H9 (cell line): ENCODE data around the gene UBASH3A. TPM values are rescaled to one million over a fixed set of nuclear protein-coding genes. Genes with fewer than 3 reads are reported as not detected.

Source experiments
- DNase-seq: peaks from one replicate; pipeline ENCODE4 v3.0.0-alpha.2; 2017
- H2AFZ ChIP-seq: one replicate; pipeline ENCODE4 v1.6.1; 2013; ENCODE audit warnings: mild to moderate bottlenecking, low read length, control low read depth, moderate library complexity
- H2AK5ac ChIP-seq: 2 replicates; pipeline ENCODE4 v1.6.1; 2013; ENCODE audit warnings: low read length, control low read depth, mixed read lengths; ENCODE audit not compliant: insufficient read length
- H2BK120ac ChIP-seq: one replicate; pipeline ENCODE4 v1.6.1; 2013; ENCODE audit warnings: low read depth, mild to moderate bottlenecking, low read length, control low read depth, inconsistent platforms; ENCODE audit not compliant: poor library complexity, severe bottlenecking
- H2BK12ac ChIP-seq: 2 replicates; pipeline ENCODE4 v1.6.1; 2013; ENCODE audit warnings: low read length, control low read depth, mixed read lengths, low read depth; ENCODE audit not compliant: insufficient read length
- H2BK15ac ChIP-seq: 2 replicates; pipeline ENCODE4 v1.6.1; 2013; ENCODE audit warnings: low read depth, low read length, control low read depth
- H2BK20ac ChIP-seq: one replicate; pipeline ENCODE4 v1.6.1; 2013; ENCODE audit warnings: low read depth, mild to moderate bottlenecking, low read length, control low read depth, inconsistent platforms; ENCODE audit not compliant: poor library complexity, severe bottlenecking
- H2BK5ac ChIP-seq: 2 replicates; pipeline ENCODE4 v1.6.1; 2013; ENCODE audit warnings: low read length, control low read depth, mixed read lengths; ENCODE audit not compliant: insufficient read length
- H3K14ac ChIP-seq: 2 replicates; pipeline ENCODE4 v1.6.1; 2013; ENCODE audit warnings: low read length, control low read depth; ENCODE audit not compliant: insufficient read depth
- H3K18ac ChIP-seq: 2 replicates; pipeline ENCODE4 v1.6.1; 2013; ENCODE audit warnings: low read depth, mild to moderate bottlenecking, mixed read lengths, low read length, control low read depth; ENCODE audit not compliant: insufficient read length
- H3K23ac ChIP-seq: 2 replicates; pipeline ENCODE4 v1.6.1; 2013; ENCODE audit warnings: low read length, control low read depth, mixed read lengths, low read depth; ENCODE audit not compliant: insufficient read length
- H3K23me2 ChIP-seq: 2 replicates; pipeline ENCODE4 v1.6.1; 2013; ENCODE audit warnings: low read depth, mild to moderate bottlenecking, mixed read lengths, low read length, control low read depth; ENCODE audit not compliant: insufficient read length, poor library complexity, severe bottlenecking
- H3K27ac ChIP-seq: 2 replicates; pipeline ENCODE4 v1.5.1; 2013; ENCODE audit warnings: low read length, control low read depth, mixed read lengths, low read depth; ENCODE audit not compliant: insufficient read length
- H3K27me3 ChIP-seq: 2 replicates; pipeline ENCODE4 v1.6.1; 2013; ENCODE audit warnings: low read length, control low read depth, inconsistent platforms; ENCODE audit not compliant: insufficient read depth
- H3K4ac ChIP-seq: 2 replicates; pipeline ENCODE4 v1.6.1; 2013; ENCODE audit warnings: low read depth, mild to moderate bottlenecking, control low read depth, inconsistent platforms, low read length, moderate library complexity
- H3K4me1 ChIP-seq: 2 replicates; pipeline ENCODE4 v1.6.1; 2013; ENCODE audit warnings: low read length, control low read depth, inconsistent platforms; ENCODE audit not compliant: insufficient read depth
- H3K4me2 ChIP-seq: 2 replicates; pipeline ENCODE4 v1.6.1; 2013; ENCODE audit warnings: low read length, control low read depth, mixed read lengths; ENCODE audit not compliant: insufficient read length, insufficient read depth
- H3K56ac ChIP-seq: 2 replicates; pipeline ENCODE4 v1.6.1; 2013; ENCODE audit warnings: low read depth, mild to moderate bottlenecking, mixed read lengths, low read length, control low read depth; ENCODE audit not compliant: insufficient read length
- H3K79me1 ChIP-seq: 2 replicates; pipeline ENCODE4 v1.6.1; 2013; ENCODE audit warnings: low read depth, mild to moderate bottlenecking, moderate library complexity, low read length, control low read depth, inconsistent platforms; ENCODE audit not compliant: insufficient read depth, poor library complexity, severe bottlenecking
- H3K79me2 ChIP-seq: 2 replicates; pipeline ENCODE4 v1.6.1; 2013; ENCODE audit warnings: low read length, control low read depth, inconsistent platforms; ENCODE audit not compliant: insufficient read depth
- H3K9ac ChIP-seq: 2 replicates; pipeline ENCODE4 v1.6.1; 2013; ENCODE audit warnings: low read length, control low read depth, mixed read lengths; ENCODE audit not compliant: insufficient read length; ENCODE audit errors: extremely low read depth
- H3K9me3 ChIP-seq: one replicate; pipeline ENCODE4 v1.6.1; 2013; ENCODE audit warnings: low read depth, low read length, inconsistent platforms; ENCODE audit not compliant: control insufficient read depth
- H3T11ph ChIP-seq: one replicate; pipeline ENCODE4 v1.6.1; 2013; ENCODE audit warnings: mild to moderate bottlenecking, low read length, control low read depth, inconsistent platforms
- H4K20me1 ChIP-seq: one replicate; pipeline ENCODE4 v1.6.1; 2013; ENCODE audit not compliant: control insufficient read depth, insufficient read length, insufficient read depth
- H4K5ac ChIP-seq: 2 replicates; pipeline ENCODE4 v1.6.1; 2013; ENCODE audit warnings: low read depth, mild to moderate bottlenecking, mixed read lengths, low read length, control low read depth; ENCODE audit not compliant: insufficient read length
- H4K8ac ChIP-seq: replicated peaks from 2 replicates; pipeline ENCODE4 v1.6.1; 2013; ENCODE audit warnings: low read length, control low read depth, mixed read lengths, low read depth; ENCODE audit not compliant: insufficient read length
- H4K91ac ChIP-seq: 2 replicates; pipeline ENCODE4 v1.6.1; 2013; ENCODE audit warnings: low read depth, mild to moderate bottlenecking, moderate library complexity, mixed read lengths, low read length, control low read depth; ENCODE audit not compliant: insufficient read length
- H3K27ac Mint-ChIP-seq, 3 experiments: 2 replicates in 2 of 3; 3 replicates in 1 of 3; pipeline ENCODE4 v1.8.0; 2020 to 2021; ENCODE audit warnings: mixed read lengths in 3 of 3, mild to moderate bottlenecking in 1 of 3, moderate library complexity in 1 of 3
- H3K27me3 Mint-ChIP-seq: 2 replicates; pipeline ENCODE4 v1.8.0; 2021; ENCODE audit warnings: low read depth, mild to moderate bottlenecking, moderate library complexity, mixed read lengths
- H3K36me3 Mint-ChIP-seq, 3 experiments: 2 replicates in 2 of 3; 3 replicates in 1 of 3; pipeline ENCODE4 v1.8.0; 2020 to 2021; ENCODE audit warnings: low read depth in 3 of 3, mixed read lengths in 3 of 3; ENCODE audit not compliant: insufficient read depth in 1 of 3
- H3K4me1 Mint-ChIP-seq, 2 experiments: 2 replicates each; pipeline ENCODE4 v1.8.0; 2020; ENCODE audit warnings: mixed read lengths in 2 of 2
- H3K4me3 Mint-ChIP-seq, 2 experiments: 2 replicates in 1 of 2; 3 replicates in 1 of 2; pipeline ENCODE4 v1.8.0; 2020 to 2021; ENCODE audit warnings: mild to moderate bottlenecking in 2 of 2, mixed read lengths in 2 of 2, moderate library complexity in 1 of 2
- H3K9me3 Mint-ChIP-seq, 2 experiments: 2 replicates in 1 of 2; 3 replicates in 1 of 2; pipeline ENCODE4 v1.8.0; 2020; ENCODE audit warnings: mild to moderate bottlenecking in 2 of 2, mixed read lengths in 2 of 2, moderate library complexity in 1 of 2
- CTCF ChIP-seq: fragments of 200-600 bp; sonication (generic); conservative IDR thresholded peaks from 3 replicates; pipeline ENCODE4 v1.8.0; 2021; ENCODE audit warnings: antibody characterized with exemption, mild to moderate bottlenecking
- WGBS: extraction: QIAGEN DNeasy Blood & Tissue Kit; methylation state at CpG from one replicate; pipeline ENCODE4 v1.1.7; 2013; ENCODE audit warnings: missing lambda C conversion rate, low lambda C conversion rate, mixed read lengths; ENCODE audit not compliant: insufficient read length; ENCODE audit errors: extremely low coverage; 5-methylcytosine and 5-hydroxymethylcytosine counted together
- total RNA-seq: library from RNA; stranded (reverse); gene quantifications from 2 replicates; pipeline ENCODE4 v1.2.1, GENCODE V29; 2021

The UBASH3A gene
- total RNA-seq, 1 experiment from 2014 or later = not detected

- no peak overlapping the region for H4K91ac ChIP-seq
- no peaks in the 10 kb centered on the region; a peak in 1 of 5 replicates for H3K9me3 Mint-ChIP-seq
- H3T11ph ChIP-seq = no peak overlapping the region
- peaks cover 2 to 4% of the 10 kb centered on the region in 2 experiments; a peak in 1 of 4 replicates for H3K4me1 Mint-ChIP-seq
- H3K79me1 ChIP-seq = no peaks in the 10 kb centered on the region
- no peak overlapping the region for H2AK5ac ChIP-seq
- WGBS = no CpG with 5 or more reads among the region's 14 CpGs
- no peaks in the 10 kb centered on the region for H3K79me2 ChIP-seq
- H2BK20ac ChIP-seq = no peak overlapping the region
- no peak overlapping the region for H4K8ac ChIP-seq
- H2BK120ac ChIP-seq = no peak overlapping the region
- H4K20me1 ChIP-seq = no peaks in the 10 kb centered on the region
- no peaks in the 10 kb centered on the region for H3K23me2 ChIP-seq
- H2BK5ac ChIP-seq = no peak overlapping the region
- no peaks in the 10 kb centered on the region for H3K9me3 ChIP-seq
- no peak overlapping the region; a peak in 1 of 7 replicates for H3K27ac Mint-ChIP-seq
- no peaks in the 10 kb centered on the region; a peak in 1 of 7 replicates for H3K36me3 Mint-ChIP-seq
- peaks cover 13% of the 10 kb centered on the region for H3K27me3 Mint-ChIP-seq
- no peak overlapping the region for H3K56ac ChIP-seq
- no peak overlapping the region for H3K9ac ChIP-seq
- no peak overlapping the region for H3K23ac ChIP-seq
- H2BK15ac ChIP-seq = no peak overlapping the region
- DNase-seq = no peak
- no peak overlapping the region for H4K5ac ChIP-seq
- no peak overlapping the region for H3K14ac ChIP-seq
- H2BK12ac ChIP-seq = no peak overlapping the region
- H3K27me3 ChIP-seq = no peaks in the 10 kb centered on the region
- no peak overlapping the region for H3K18ac ChIP-seq
- H3K27ac ChIP-seq = no peak overlapping the region
- no peak overlapping the region for H3K4ac ChIP-seq
- H3K4me1 ChIP-seq = no peaks in the 10 kb centered on the region; the same call in 1 of the 2 replicates
- TF ChIP-seq CTCF = no peak
- H2AFZ ChIP-seq = no peak overlapping the region
- no peak overlapping the region for H3K4me3 Mint-ChIP-seq
- no peak overlapping the region for H3K4me2 ChIP-seq
These were observed 36.1 kb upstream of the UBASH3A start for GRCh38 chr21:42367367-42368165.
